ENCODE results near the gene TXNDC15.

GRCh38 chr5:134857401-134857800 is 16.8 kb upstream of the TXNDC15 start:
- TF ChIP-seq CTCF (IDR thresholded peaks at IDR 0.05) (no peak), POLR2AphosphoS5 (IDR thresholded peaks at IDR 0.05) (no peak), POLR2A (IDR thresholded peaks at IDR 0.05) (no peak), EP300 (IDR thresholded peaks at IDR 0.05) (no peak)
